Gastrocnemius medialis (tissue), 4 donors: ENCODE measurements around the gene NSDHL. TPM values are rescaled to one million over a fixed set of nuclear protein-coding genes. Genes with fewer than 3 reads are reported as not detected.

Experiments used
- ATAC-seq, 2 donors: fragments of 150-250 bp; one replicate each; pipeline ENCODE4 v1.9.1; 2016
- DNase-seq, 2 donors: peaks; one replicate each; pipeline ENCODE4 v3.0.0-alpha.2; 2019
- H3K27ac ChIP-seq, 4 donors: fragments of 200-600 bp; sonication (generic); 1 replicate in 1 of 4; 2 replicates in 3 of 4; pipeline ENCODE4 v1.5.1; 2016 to 2018; ENCODE audit warnings: mild to moderate bottlenecking in 2 of 4, moderate library complexity in 1 of 4
- H3K27me3 ChIP-seq, 3 donors: fragments of 200-600 bp; sonication (generic) in 2 of 3; 1 replicate in 1 of 3; 2 replicates in 2 of 3; pipeline versions ENCODE4 v1.5.1 to v1.6.0; 2016 to 2019; ENCODE audit warnings: mild to moderate bottlenecking in 1 of 3, moderate library complexity in 1 of 3
- H3K36me3 ChIP-seq, 2 donors: fragments of 200-600 bp; sonication (generic) in 1 of 2; one replicate each; pipeline ENCODE4 v1.5.1; 2017 to 2018
- H3K4me1 ChIP-seq, 2 donors: fragments of 200-600 bp; sonication (generic) in 1 of 2; one replicate each; pipeline ENCODE4 v1.5.1; 2016 to 2017; ENCODE audit warnings: mild to moderate bottlenecking in 2 of 2
- H3K4me3 ChIP-seq, 4 donors: fragments of 200-600 bp; sonication (generic) in 3 of 4; 1 replicate in 1 of 4; 2 replicates in 3 of 4; pipeline ENCODE4 v1.5.1; 2016 to 2019; ENCODE audit warnings: mild to moderate bottlenecking in 2 of 4
- H3K9me3 ChIP-seq, 3 donors: fragments of 200-600 bp; sonication (generic) in 2 of 3; 1 replicate in 1 of 3; 2 replicates in 2 of 3; pipeline ENCODE4 v1.5.1; 2016 to 2019
- POLR2A ChIP-seq, 2 donors: fragments of 450-650 bp; IDR thresholded peaks; one replicate each; pipeline ENCODE4 v1.6.1; 2017; ENCODE audit warnings: antibody characterized with exemption in 2 of 2, mild to moderate bottlenecking in 2 of 2, moderate library complexity in 2 of 2
- in situ Hi-C, 4 donors: fragments of 200-750 bp; cut with MboI; loops; one replicate each; pipeline versions ENCODE4 v1.15.0 to v1.8.0; 2017; ENCODE audit warnings: low sequenced_read_pairs in 4 of 4
- intact Hi-C: fragments of 100-400 bp; cut with DNase I; formaldehyde crosslinking; loops from one replicate; pipeline ENCODE4 v1.15.1; 2023; ENCODE audit warnings: low total_unique reads
- total RNA-seq, 4 donors: library from RNA; depleted of rRNA; stranded (reverse); fragments of >200 nt; gene quantifications; one replicate each; pipeline versions ENCODE4 v1.1.0 to v1.2.3, GENCODE V29; 2016
- TF ChIP-seq, protein P1 (sequence below), 5 experiments: fragments of 450-650 bp in 3 of 5; fragments of 200-600 bp in 2 of 5; sonication (generic) in 2 of 5; IDR thresholded peaks in 4 of 5; conservative IDR thresholded peaks in 1 of 5; 1 replicate in 4 of 5; 2 replicates in 1 of 5; pipeline ENCODE4 v1.5.1; 2016 to 2019; ENCODE audit warnings: antibody characterized with exemption in 5 of 5, mild to moderate bottlenecking in 3 of 5, moderate library complexity in 3 of 5

Gene NSDHL
- total RNA-seq, 4 donors from 2014 or later: 4.6 to 8.8 (median 6.2) TPM

DNA sequence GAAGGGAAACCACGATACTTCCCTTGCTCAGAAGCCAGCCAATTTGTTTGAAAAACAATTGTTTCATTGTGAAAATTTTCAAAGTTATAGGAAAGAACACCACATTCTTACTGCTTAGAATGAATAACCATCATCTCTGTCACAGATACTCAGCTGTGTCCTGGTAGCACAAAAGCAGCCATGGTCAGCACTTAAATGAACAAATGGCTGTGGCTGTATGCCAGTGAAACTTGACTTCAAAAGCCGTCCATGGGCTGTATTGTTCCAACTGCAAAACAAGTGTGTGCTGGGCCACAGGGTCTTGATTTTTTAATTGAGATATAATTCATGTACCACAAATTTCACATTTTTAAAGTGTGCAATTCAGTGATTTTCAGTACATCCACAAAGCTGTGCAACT, 19.6 kb downstream of the NSDHL start:
- DNase-seq: no peak
- TF ChIP-seq POLR2A (IDR thresholded peaks at IDR 0.05): no peak
- TF ChIP-seq, protein P1, sequence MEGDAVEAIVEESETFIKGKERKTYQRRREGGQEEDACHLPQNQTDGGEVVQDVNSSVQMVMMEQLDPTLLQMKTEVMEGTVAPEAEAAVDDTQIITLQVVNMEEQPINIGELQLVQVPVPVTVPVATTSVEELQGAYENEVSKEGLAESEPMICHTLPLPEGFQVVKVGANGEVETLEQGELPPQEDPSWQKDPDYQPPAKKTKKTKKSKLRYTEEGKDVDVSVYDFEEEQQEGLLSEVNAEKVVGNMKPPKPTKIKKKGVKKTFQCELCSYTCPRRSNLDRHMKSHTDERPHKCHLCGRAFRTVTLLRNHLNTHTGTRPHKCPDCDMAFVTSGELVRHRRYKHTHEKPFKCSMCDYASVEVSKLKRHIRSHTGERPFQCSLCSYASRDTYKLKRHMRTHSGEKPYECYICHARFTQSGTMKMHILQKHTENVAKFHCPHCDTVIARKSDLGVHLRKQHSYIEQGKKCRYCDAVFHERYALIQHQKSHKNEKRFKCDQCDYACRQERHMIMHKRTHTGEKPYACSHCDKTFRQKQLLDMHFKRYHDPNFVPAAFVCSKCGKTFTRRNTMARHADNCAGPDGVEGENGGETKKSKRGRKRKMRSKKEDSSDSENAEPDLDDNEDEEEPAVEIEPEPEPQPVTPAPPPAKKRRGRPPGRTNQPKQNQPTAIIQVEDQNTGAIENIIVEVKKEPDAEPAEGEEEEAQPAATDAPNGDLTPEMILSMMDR (IDR thresholded peaks at IDR 0.05 in 4 of 5, conservative IDR thresholded peaks at IDR 0.05 in 1 of 5): no peak
- Histone ChIP-seq H3K27me3 (no peaks in the 10 kb centered on the region), H3K4me1 (no peaks in the 10 kb centered on the region), H3K4me3 (no peak overlapping the region), H3K9me3 (no peaks in the 10 kb centered on the region), H3K27ac (no peak overlapping the region), H3K36me3 (no peaks in the 10 kb centered on the region)
- intact Hi-C loops: no loop called here
- in situ Hi-C loops: no loop called here
- ATAC-seq: no peak

DNA sequence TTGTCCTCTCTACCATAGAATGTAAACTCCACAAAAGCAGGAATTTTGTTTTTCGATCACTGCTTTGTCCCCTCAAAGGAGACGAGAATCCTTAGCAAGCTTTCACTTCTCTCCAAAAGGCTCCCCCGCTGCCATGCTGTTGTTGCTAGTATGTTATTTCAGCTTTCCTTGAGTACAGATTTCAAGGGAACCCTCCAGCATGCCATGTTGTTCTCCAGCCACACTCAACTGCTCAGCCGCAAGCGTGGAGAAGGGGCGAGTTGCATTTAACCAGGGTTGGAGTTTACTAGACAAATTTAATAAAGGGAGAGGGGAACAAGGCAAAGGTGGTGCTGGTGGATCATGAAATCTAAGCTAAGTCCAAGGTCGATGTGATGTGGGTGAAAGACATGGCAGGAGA, 23.1 kb downstream of the NSDHL start:
- in situ Hi-C loops (no loop called here), intact Hi-C loops (no loop called here)
- Histone ChIP-seq H3K27me3 (no peaks in the 10 kb centered on the region), H3K36me3 (no peaks in the 10 kb centered on the region), H3K27ac (no peak overlapping the region), H3K9me3 (no peaks in the 10 kb centered on the region), H3K4me3 (no peak overlapping the region), H3K4me1 (no peaks in the 10 kb centered on the region)
- TF ChIP-seq, protein P1 (IDR thresholded peaks at IDR 0.05 in 4 of 5, conservative IDR thresholded peaks at IDR 0.05 in 1 of 5): no peak
- no peak for TF ChIP-seq POLR2A (IDR thresholded peaks at IDR 0.05)
- ATAC-seq (no peak), DNase-seq (no peak)

DNA sequence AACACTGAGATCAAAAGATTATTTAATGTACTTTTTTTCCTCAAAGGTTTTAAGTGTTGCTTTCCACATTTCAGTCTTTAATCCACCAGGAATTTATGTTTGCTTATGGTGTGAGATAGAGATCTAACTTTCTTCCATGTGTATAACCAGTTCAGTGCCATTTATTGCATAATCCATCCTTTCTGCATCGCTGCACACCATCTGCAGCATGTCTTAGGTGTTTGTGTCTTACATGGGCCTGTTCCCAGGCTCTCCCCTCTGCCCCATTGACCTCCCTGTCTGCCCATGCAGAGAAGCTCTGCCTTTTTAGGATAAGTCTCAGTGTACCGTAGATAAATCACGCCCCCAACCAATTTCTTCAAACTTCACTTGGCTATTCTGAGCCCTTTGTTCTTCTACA, 30.3 kb downstream of the NSDHL start:
- intact Hi-C loops (no loop called here), in situ Hi-C loops (no loop called here)
- ATAC-seq: no peak
- Histone ChIP-seq H3K27ac (no peak overlapping the region), H3K9me3 (no peaks in the 10 kb centered on the region), H3K36me3 (peaks cover 0 to 8% of the 10 kb centered on the region in 2 donors), H3K27me3 (no peaks in the 10 kb centered on the region), H3K4me1 (no peaks in the 10 kb centered on the region), H3K4me3 (no peak overlapping the region)
- no peak for TF ChIP-seq POLR2A (IDR thresholded peaks at IDR 0.05)
- TF ChIP-seq, protein P1 (IDR thresholded peaks at IDR 0.05 in 4 of 5, conservative IDR thresholded peaks at IDR 0.05 in 1 of 5): no peak
- DNase-seq: no peak

DNA sequence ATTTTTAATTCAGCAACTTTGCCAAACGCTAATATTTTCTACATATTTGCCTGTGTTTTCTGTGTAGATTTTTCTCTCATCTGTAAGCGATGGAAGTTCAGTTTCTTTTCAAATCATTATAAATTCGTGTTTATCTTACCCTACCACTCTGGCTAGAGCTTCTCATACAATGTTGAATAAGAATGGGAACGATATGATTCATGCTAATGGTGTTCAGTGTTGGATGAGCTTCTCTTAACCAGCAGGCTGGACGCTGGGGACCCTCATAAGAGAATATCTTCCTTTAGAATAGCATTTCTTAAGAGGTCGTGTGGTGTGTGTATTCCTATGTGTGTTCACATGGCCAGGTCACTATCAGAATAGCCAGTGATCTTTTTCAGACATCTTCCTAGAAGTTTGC, 31.0 kb downstream of the NSDHL start:
- ATAC-seq (no peak), DNase-seq (no peak)
- TF ChIP-seq, protein P1 (IDR thresholded peaks at IDR 0.05 in 4 of 5, conservative IDR thresholded peaks at IDR 0.05 in 1 of 5): no peak
- no peak for TF ChIP-seq POLR2A (IDR thresholded peaks at IDR 0.05)
- Histone ChIP-seq H3K27ac (no peak overlapping the region), H3K4me3 (no peak overlapping the region), H3K36me3 (peaks cover 0 to 8% of the 10 kb centered on the region in 2 donors), H3K4me1 (no peaks in the 10 kb centered on the region), H3K27me3 (no peaks in the 10 kb centered on the region), H3K9me3 (no peaks in the 10 kb centered on the region)
- in situ Hi-C loops (no loop called here), intact Hi-C loops (no loop called here)

DNA sequence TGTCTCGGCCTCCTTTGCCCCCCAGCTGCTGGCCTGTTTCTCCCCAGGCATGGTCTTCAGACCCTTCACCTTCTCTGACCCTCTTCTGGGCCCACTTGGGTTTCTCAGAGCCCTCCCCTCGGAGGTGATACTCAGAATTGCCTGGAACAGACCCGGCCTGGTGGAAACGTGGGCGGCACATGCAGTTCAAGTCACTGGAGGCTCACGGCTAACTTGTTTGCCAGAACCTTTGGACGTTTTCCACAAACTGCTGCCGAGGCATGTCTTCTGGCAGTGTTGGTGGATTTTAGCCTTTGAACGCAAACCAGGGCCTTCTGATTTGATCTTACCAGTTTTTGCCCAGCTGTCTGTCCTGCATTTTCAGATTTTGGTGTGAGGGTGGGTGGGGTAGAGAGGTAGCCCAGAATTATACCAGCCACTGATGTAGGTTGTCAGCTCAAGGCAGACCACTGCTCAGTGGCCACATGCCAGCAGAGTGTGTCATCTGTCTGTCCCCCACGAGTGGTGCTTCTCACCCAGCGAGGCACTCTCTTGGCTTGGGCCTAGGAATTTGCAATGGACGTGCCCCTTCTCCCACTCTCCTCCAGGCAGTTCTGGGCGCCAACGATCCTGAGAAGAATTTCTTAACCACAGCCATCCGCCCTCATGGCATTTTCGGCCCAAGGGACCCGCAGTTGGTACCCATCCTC, 34.5 kb downstream of the NSDHL start:
- Histone ChIP-seq H3K9me3 (no peaks in the 10 kb centered on the region), H3K4me3 (no peak overlapping the region), H3K27ac (no peak overlapping the region), H3K4me1 (no peaks in the 10 kb centered on the region), H3K36me3 (peaks cover 0 to 24% of the 10 kb centered on the region in 2 donors), H3K27me3 (no peaks in the 10 kb centered on the region)
- DNase-seq (no peak), ATAC-seq (no peak)
- no peak for TF ChIP-seq POLR2A (IDR thresholded peaks at IDR 0.05)
- TF ChIP-seq, protein P1 (IDR thresholded peaks at IDR 0.05 in 4 of 5, conservative IDR thresholded peaks at IDR 0.05 in 1 of 5): no peak
- intact Hi-C loops (no loop called here), in situ Hi-C loops (no loop called here)
